ENCODE measurements around the gene PARP1.
"Not testable (repeated sequence)": the region's sequence is repeated elsewhere in the genome, so short reads cannot be mapped to it uniquely, and the experiment has no call there.

PARP1 gene

DNA sequence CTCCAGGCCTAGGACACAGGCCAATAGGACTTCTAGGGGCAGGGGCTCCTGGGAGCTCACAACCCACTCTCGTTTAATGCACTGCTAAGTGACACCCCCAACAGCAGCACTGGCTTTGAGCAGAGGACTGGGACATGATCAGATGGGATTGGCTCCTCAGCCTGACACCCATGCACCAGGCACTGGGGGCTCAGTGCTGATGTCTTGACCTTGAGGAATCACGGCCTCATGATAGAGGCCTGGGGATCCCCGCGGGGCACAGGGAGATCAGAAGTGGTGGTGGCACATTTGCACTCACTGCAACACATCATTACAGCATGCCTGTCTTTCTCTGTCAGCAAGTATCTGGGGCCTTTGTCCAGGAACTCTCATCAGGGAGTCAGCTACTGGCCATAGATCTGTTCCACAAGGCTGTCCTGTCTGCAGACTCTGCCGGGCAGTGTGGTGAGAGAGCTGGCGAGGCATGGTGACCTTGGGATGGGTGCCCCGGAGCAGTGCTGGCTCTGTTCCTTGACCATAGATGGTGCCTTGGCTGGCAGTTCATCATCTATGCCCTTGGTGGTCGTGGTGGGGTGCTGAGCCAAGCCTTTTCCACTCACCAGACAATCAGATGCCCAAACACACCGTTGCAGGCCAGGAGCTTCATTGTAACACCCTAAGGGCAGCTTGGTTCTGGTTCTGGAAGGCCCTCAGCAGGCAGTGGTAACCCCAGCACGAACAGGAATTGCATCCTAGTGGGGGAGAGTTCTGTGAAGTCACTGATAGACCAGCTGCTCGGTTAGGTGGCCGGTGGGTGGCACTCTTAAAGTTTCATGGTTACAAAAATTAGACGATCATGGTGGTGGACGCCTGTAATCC, 22.2 kb upstream of the PARP1 start:
- no peak overlapping the region for H3K4me3 ChIP-seq (ENCODE audit: low read depth, low read length)
- no peak for DNase-seq (ENCODE audit: low read depth)
- TF ChIP-seq, protein P1, sequence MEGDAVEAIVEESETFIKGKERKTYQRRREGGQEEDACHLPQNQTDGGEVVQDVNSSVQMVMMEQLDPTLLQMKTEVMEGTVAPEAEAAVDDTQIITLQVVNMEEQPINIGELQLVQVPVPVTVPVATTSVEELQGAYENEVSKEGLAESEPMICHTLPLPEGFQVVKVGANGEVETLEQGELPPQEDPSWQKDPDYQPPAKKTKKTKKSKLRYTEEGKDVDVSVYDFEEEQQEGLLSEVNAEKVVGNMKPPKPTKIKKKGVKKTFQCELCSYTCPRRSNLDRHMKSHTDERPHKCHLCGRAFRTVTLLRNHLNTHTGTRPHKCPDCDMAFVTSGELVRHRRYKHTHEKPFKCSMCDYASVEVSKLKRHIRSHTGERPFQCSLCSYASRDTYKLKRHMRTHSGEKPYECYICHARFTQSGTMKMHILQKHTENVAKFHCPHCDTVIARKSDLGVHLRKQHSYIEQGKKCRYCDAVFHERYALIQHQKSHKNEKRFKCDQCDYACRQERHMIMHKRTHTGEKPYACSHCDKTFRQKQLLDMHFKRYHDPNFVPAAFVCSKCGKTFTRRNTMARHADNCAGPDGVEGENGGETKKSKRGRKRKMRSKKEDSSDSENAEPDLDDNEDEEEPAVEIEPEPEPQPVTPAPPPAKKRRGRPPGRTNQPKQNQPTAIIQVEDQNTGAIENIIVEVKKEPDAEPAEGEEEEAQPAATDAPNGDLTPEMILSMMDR (IDR thresholded peaks at IDR 0.05; ENCODE audit: control insufficient read depth, extremely low read depth, insufficient read depth), result no peak

DNA sequence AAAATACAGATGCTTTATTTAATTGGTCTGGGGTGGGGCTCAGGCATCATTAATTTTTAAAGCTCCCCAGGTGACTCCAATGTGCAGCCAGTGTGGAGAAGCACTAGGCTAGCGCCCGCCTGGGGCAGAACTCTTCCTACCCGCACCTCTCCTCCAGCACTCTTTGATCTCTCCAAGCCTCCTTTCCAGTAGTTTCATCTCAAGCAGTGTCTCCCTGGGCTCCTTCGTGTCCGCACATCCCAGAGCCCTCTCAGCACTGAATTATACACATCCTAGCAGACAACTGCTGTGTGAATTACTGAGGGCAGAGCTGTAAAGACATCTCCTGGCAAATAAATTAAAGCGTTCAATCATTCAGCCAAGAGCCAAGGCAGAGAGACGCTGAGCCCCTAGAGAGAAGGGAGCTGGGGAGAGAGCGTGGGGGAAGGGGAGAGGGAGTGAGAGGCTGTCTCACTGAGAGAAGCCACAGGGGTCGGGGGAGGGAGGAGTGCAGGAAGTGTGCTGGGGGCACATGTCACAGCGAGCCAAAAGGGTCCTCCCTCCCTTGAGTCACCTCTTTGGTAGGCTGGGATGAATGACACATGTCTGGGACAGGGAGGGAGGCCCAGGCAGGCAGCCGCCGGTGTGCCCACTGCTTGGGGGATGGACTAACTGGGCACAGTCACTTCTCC, 21.0 kb upstream of the PARP1 start:
- H3K4me3 ChIP-seq (ENCODE audit: low read depth, low read length), result no peak overlapping the region
- DNase-seq (ENCODE audit: low read depth), result no peak
- TF ChIP-seq, protein P1 (IDR thresholded peaks at IDR 0.05; ENCODE audit: control insufficient read depth, extremely low read depth, insufficient read depth), result no peak

DNA sequence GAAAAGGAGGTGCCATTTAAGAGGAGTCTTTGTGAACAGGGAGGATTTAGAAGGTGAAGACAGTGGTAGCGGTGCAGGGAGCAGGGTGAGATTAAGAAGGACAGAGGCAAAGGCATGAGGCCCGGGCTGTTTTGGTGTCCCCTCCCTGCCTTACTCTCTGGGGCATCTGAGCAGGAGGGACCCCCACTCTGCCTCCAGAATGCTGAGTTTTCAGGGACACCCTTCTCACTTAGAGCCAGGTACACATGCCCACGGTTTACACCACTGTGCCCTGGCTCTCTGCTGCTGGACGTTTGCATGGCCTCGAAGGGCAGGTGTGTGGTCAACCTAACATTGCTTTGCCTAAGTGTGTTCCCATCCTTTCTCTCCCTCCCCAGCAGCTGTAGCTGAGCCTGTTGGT, 20.5 kb upstream of the PARP1 start:
- H3K4me3 ChIP-seq (ENCODE audit: low read depth, low read length), result no peak overlapping the region
- no peak for DNase-seq (ENCODE audit: low read depth)
- TF ChIP-seq, protein P1 (IDR thresholded peaks at IDR 0.05; ENCODE audit: control insufficient read depth, extremely low read depth, insufficient read depth), result no peak

DNA sequence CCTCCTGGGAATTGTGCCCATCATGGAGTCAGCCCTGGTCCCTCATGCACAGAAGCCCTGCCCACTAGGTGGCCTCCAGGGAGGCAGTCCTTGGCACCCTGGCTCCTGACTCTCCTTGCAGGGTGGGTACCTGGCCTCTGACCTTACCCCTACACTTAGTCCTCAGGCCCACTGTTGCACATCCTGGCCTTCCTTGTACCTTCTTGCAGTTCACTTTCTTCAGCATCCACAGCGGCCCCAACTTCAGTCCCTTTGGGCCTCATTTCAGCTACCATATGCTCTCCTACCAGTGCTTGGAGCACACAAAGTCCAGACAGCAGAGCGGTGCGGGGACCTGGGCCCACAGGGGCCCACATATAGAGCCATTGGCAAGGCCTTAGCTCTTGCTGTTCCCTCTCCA, 19.2 kb upstream of the PARP1 start:
- DNase-seq (ENCODE audit: low read depth), result no peak
- TF ChIP-seq, protein P1 (IDR thresholded peaks at IDR 0.05; ENCODE audit: control insufficient read depth, extremely low read depth, insufficient read depth), result no peak
- H3K4me3 ChIP-seq (ENCODE audit: low read depth, low read length), result no peak overlapping the region

DNA sequence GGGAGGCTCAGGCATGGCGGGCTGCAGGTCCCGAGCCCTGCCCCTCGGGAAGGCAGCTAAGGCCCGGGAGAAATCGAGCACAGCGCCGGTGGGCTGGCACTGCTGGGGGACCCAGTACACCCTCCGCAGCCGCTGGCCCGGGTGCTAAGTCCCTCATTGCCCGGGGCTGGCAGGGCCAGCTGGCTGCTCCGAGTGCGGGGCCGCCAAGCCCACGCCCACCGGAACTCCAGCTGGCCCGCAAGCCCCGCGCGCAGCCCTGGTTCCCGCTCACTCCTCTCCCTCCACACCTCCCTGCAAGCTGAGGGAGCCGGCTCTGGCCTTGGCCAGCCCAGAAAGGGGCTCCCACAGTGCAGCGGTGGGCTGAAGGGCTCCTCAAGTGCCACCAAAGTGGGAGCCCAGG, 18.5 kb upstream of the PARP1 start:
- not testable (repeated sequence) for DNase-seq (ENCODE audit: low read depth); H3K4me3 ChIP-seq (ENCODE audit: low read depth, low read length)

DNA sequence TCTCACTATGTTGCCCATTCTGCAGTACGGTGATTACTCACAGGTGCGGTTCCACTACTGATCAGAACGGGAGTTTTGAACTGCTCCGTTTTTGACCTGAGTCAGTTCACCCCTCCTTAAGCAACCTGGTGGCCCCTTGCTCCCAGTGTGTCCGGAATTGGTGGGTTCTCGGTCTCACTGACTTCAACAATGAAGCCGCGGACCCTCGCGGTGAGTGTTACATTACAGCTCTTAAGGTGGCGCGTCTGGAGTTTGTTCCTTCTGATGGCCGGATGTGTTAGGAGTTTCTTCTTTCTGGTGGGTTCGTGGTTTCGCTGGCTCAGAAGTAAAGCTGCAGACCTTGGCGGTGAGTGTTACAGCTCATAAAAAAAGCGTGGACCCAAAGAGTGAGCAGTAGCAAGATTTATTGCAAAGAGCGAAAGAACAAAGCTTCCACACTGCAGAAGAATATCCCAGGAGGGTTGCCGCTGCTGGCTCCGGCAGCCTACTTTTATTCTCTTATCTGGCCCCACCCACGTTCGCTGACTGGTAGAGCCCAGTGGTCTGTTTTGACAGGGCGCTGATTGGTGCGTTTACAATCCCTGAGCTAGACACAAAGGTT, 17.6 kb upstream of the PARP1 start:
- TF ChIP-seq, protein P1 (IDR thresholded peaks at IDR 0.05; ENCODE audit: control insufficient read depth, extremely low read depth, insufficient read depth), result no peak
- no peak for DNase-seq (ENCODE audit: low read depth)
- H3K4me3 ChIP-seq (ENCODE audit: low read depth, low read length), result no peak overlapping the region

DNA sequence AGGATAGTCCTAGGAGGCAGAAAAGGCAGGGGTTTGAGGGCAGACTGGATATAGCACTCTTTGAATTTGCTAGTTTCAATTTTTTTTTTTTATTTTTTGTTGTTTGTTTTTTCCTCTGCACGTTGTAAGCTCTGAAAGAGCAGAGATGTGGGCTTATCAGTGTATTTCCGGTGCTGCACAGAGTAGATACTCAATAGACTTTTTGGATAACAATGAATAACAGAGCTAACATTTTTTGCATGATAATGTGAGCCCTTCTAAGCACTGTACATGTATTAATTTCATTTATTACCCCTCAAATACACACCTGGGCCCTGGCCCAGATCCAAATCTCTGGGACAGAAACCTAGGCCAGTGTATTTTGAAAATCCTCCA, 17.1 kb upstream of the PARP1 start:
- no peak for DNase-seq (ENCODE audit: low read depth)
- no peak overlapping the region for H3K4me3 ChIP-seq (ENCODE audit: low read depth, low read length)
- TF ChIP-seq, protein P1 (IDR thresholded peaks at IDR 0.05; ENCODE audit: control insufficient read depth, extremely low read depth, insufficient read depth), result no peak

Data from LNCaP clone FGC (cell line).